ENCODE data around the gene CCDC40.

- TF ChIP-seq, protein P1, sequence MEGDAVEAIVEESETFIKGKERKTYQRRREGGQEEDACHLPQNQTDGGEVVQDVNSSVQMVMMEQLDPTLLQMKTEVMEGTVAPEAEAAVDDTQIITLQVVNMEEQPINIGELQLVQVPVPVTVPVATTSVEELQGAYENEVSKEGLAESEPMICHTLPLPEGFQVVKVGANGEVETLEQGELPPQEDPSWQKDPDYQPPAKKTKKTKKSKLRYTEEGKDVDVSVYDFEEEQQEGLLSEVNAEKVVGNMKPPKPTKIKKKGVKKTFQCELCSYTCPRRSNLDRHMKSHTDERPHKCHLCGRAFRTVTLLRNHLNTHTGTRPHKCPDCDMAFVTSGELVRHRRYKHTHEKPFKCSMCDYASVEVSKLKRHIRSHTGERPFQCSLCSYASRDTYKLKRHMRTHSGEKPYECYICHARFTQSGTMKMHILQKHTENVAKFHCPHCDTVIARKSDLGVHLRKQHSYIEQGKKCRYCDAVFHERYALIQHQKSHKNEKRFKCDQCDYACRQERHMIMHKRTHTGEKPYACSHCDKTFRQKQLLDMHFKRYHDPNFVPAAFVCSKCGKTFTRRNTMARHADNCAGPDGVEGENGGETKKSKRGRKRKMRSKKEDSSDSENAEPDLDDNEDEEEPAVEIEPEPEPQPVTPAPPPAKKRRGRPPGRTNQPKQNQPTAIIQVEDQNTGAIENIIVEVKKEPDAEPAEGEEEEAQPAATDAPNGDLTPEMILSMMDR (IDR thresholded peaks at IDR 0.05): no peak
- no peak for TF ChIP-seq POLR2A (IDR thresholded peaks at IDR 0.05)
These were observed 28.3 kb downstream of the CCDC40 start for GRCh38 chr17:80064696-80065095.

All from body of pancreas (tissue), 4 donors.